ENCODE results near the gene MEI1.

The MEI1 gene

GRCh38 chr22:41780746-41781505, 81.6 kb downstream of the MEI1 start:
- H3K27me3 ChIP-seq (ENCODE audit: insufficient read depth, poor library complexity, severe bottlenecking) = no peaks in the 10 kb centered on the region

GRCh38 chr22:41781507-41781906, 82.2 kb downstream of the MEI1 start:
- DNase-seq (ENCODE audit: low read depth in 1 of 2, low spot score in 1 of 2) = no peak
- TF ChIP-seq SPI1 (IDR thresholded peaks at IDR 0.05; ENCODE audit: borderline replicate concordance, low read depth) (no peak), GABPA (IDR thresholded peaks at IDR 0.05; ENCODE audit: low read depth) (no peak), REST (IDR thresholded peaks at IDR 0.05; ENCODE audit: insufficient replicate concordance, low read depth) (no peak), CTCF (IDR thresholded peaks at IDR 0.05; ENCODE audit: insufficient read depth, low read length) (no peak), POLR2AphosphoS5 (IDR thresholded peaks at IDR 0.05; ENCODE audit: low read depth) (no peak)
- Histone ChIP-seq H3K27me3 (ENCODE audit: insufficient read depth, poor library complexity, severe bottlenecking) (no peaks in the 10 kb centered on the region), H3K4me3 (replicated peaks; ENCODE audit: insufficient read depth, low read length) (0 out of 2 replicates have a peak overlapping the region, but pooled peaks have one; percentile 9), H3K27ac (replicated peaks) (peak overlapping the region; percentile 32)

More at GRCh38 chr22:41780746-41781505, 81.6 kb downstream of the MEI1 start:
- TF ChIP-seq REST (IDR thresholded peaks at IDR 0.05; ENCODE audit: insufficient replicate concordance, low read depth) = no peak
- TF ChIP-seq GABPA (IDR thresholded peaks at IDR 0.05; ENCODE audit: low read depth) = 0 out of 2 replicates have a peak, but pooled peaks have one; percentile 42
- peak; percentile 62; the same call in 1 of the 2 replicates for TF ChIP-seq SPI1 (IDR thresholded peaks at IDR 0.05; ENCODE audit: borderline replicate concordance, low read depth)
- peak; percentile 68 for TF ChIP-seq POLR2AphosphoS5 (IDR thresholded peaks at IDR 0.05; ENCODE audit: low read depth)
- DNase-seq (ENCODE audit: low read depth in 1 of 2, low spot score in 1 of 2) = peak; percentile 92 to 94
- H3K4me3 ChIP-seq (replicated peaks; ENCODE audit: insufficient read depth, low read length) = 0 out of 2 replicates have a peak overlapping the region, but pooled peaks have one; percentile 9
- H3K27ac ChIP-seq (replicated peaks) = peak overlapping the region; percentile 32

- no peaks in the 10 kb centered on the region for H3K27me3 ChIP-seq (ENCODE audit: insufficient read depth, poor library complexity, severe bottlenecking)
- DNase-seq (ENCODE audit: low read depth in 1 of 2, low spot score in 1 of 2) = no peak
- no peak for TF ChIP-seq REST (IDR thresholded peaks at IDR 0.05; ENCODE audit: insufficient replicate concordance, low read depth)
- no peak for TF ChIP-seq POLR2AphosphoS5 (IDR thresholded peaks at IDR 0.05; ENCODE audit: low read depth)
- no peak for TF ChIP-seq SPI1 (IDR thresholded peaks at IDR 0.05; ENCODE audit: borderline replicate concordance, low read depth)
- no peak for TF ChIP-seq GABPA (IDR thresholded peaks at IDR 0.05; ENCODE audit: low read depth)
- no peak for TF ChIP-seq CTCF (IDR thresholded peaks at IDR 0.05; ENCODE audit: insufficient read depth, low read length)
- no peak overlapping the region for H3K27ac ChIP-seq (replicated peaks)
- H3K4me3 ChIP-seq (replicated peaks; ENCODE audit: insufficient read depth, low read length) = no peak overlapping the region
Observed at GRCh38 chr22:41782316-41782715, 83.0 kb downstream of the MEI1 start.

Data from HL-60 (cell line).